SK-N-SH treated with all-trans-retinoic acid at 6 μM for 48 hours (cell line): ENCODE measurements around the gene RFX7.

Experiments used
- ARNTL ChIP-seq: fragments of 450-650 bp; formaldehyde crosslinking; IDR thresholded peaks from 2 replicates; pipeline ENCODE4 v1.5.0; 2020; ENCODE audit warnings: low read depth, mild to moderate bottlenecking, moderate library complexity, borderline replicate concordance
- BACH2 ChIP-seq: fragments of 250-450 bp; sonication (Bioruptor Pico); IDR thresholded peaks from 2 replicates; pipeline ENCODE4 v1.9.0; 2021; ENCODE audit warnings: mild to moderate bottlenecking, borderline replicate concordance
- CREB5 ChIP-seq: fragments of 250-450 bp; sonication (Bioruptor Pico); IDR thresholded peaks from 2 replicates; pipeline ENCODE4 v1.5.1; 2020; ENCODE audit warnings: low read depth, mild to moderate bottlenecking, moderate library complexity
- ESRRG ChIP-seq: fragments of 250-450 bp; sonication (Bioruptor Pico); IDR thresholded peaks from 2 replicates; pipeline ENCODE4 v1.6.1; 2021; ENCODE audit warnings: mild to moderate bottlenecking
- PPARA ChIP-seq: fragments of 250-450 bp; sonication (Bioruptor Pico); IDR thresholded peaks from 2 replicates; pipeline ENCODE4 v1.5.0; 2020; ENCODE audit warnings: mild to moderate bottlenecking, borderline replicate concordance

GRCh38 chr15:56208641-56209155 lies 35.0 kb downstream of the RFX7 start:
- TF ChIP-seq ESRRG (CRISPR knock-in tag) (no peak), BACH2 (CRISPR knock-in tag) (no peak), CREB5 (CRISPR knock-in tag) (no peak), ARNTL (CRISPR knock-in tag) (no peak), PPARA (CRISPR knock-in tag) (no peak)
